H9 (cell line): ENCODE results near the gene EXOC3L4. TPM values are rescaled to one million over a fixed set of nuclear protein-coding genes. Genes with fewer than 3 reads are reported as not detected.

Source experiments
- DNase-seq: peaks from one replicate; pipeline ENCODE4 v3.0.0-alpha.2; 2017
- H2AFZ ChIP-seq: one replicate; pipeline ENCODE4 v1.6.1; 2013; ENCODE audit warnings: mild to moderate bottlenecking, low read length, control low read depth, moderate library complexity
- H2AK5ac ChIP-seq: 2 replicates; pipeline ENCODE4 v1.6.1; 2013; ENCODE audit warnings: low read length, control low read depth, mixed read lengths; ENCODE audit not compliant: insufficient read length
- H2BK120ac ChIP-seq: one replicate; pipeline ENCODE4 v1.6.1; 2013; ENCODE audit warnings: low read depth, mild to moderate bottlenecking, low read length, control low read depth, inconsistent platforms; ENCODE audit not compliant: poor library complexity, severe bottlenecking
- H2BK12ac ChIP-seq: 2 replicates; pipeline ENCODE4 v1.6.1; 2013; ENCODE audit warnings: low read length, control low read depth, mixed read lengths, low read depth; ENCODE audit not compliant: insufficient read length
- H2BK15ac ChIP-seq: 2 replicates; pipeline ENCODE4 v1.6.1; 2013; ENCODE audit warnings: low read depth, low read length, control low read depth
- H2BK20ac ChIP-seq: one replicate; pipeline ENCODE4 v1.6.1; 2013; ENCODE audit warnings: low read depth, mild to moderate bottlenecking, low read length, control low read depth, inconsistent platforms; ENCODE audit not compliant: poor library complexity, severe bottlenecking
- H2BK5ac ChIP-seq: 2 replicates; pipeline ENCODE4 v1.6.1; 2013; ENCODE audit warnings: low read length, control low read depth, mixed read lengths; ENCODE audit not compliant: insufficient read length
- H3K14ac ChIP-seq: 2 replicates; pipeline ENCODE4 v1.6.1; 2013; ENCODE audit warnings: low read length, control low read depth; ENCODE audit not compliant: insufficient read depth
- H3K18ac ChIP-seq: 2 replicates; pipeline ENCODE4 v1.6.1; 2013; ENCODE audit warnings: low read depth, mild to moderate bottlenecking, mixed read lengths, low read length, control low read depth; ENCODE audit not compliant: insufficient read length
- H3K23ac ChIP-seq: 2 replicates; pipeline ENCODE4 v1.6.1; 2013; ENCODE audit warnings: low read length, control low read depth, mixed read lengths, low read depth; ENCODE audit not compliant: insufficient read length
- H3K23me2 ChIP-seq: 2 replicates; pipeline ENCODE4 v1.6.1; 2013; ENCODE audit warnings: low read depth, mild to moderate bottlenecking, mixed read lengths, low read length, control low read depth; ENCODE audit not compliant: insufficient read length, poor library complexity, severe bottlenecking
- H3K27ac ChIP-seq: 2 replicates; pipeline ENCODE4 v1.5.1; 2013; ENCODE audit warnings: low read length, control low read depth, mixed read lengths, low read depth; ENCODE audit not compliant: insufficient read length
- H3K27me3 ChIP-seq: 2 replicates; pipeline ENCODE4 v1.6.1; 2013; ENCODE audit warnings: low read length, control low read depth, inconsistent platforms; ENCODE audit not compliant: insufficient read depth
- H3K4ac ChIP-seq: 2 replicates; pipeline ENCODE4 v1.6.1; 2013; ENCODE audit warnings: low read depth, mild to moderate bottlenecking, control low read depth, inconsistent platforms, low read length, moderate library complexity
- H3K4me1 ChIP-seq: 2 replicates; pipeline ENCODE4 v1.6.1; 2013; ENCODE audit warnings: low read length, control low read depth, inconsistent platforms; ENCODE audit not compliant: insufficient read depth
- H3K4me2 ChIP-seq: 2 replicates; pipeline ENCODE4 v1.6.1; 2013; ENCODE audit warnings: low read length, control low read depth, mixed read lengths; ENCODE audit not compliant: insufficient read length, insufficient read depth
- H3K56ac ChIP-seq: 2 replicates; pipeline ENCODE4 v1.6.1; 2013; ENCODE audit warnings: low read depth, mild to moderate bottlenecking, mixed read lengths, low read length, control low read depth; ENCODE audit not compliant: insufficient read length
- H3K79me1 ChIP-seq: 2 replicates; pipeline ENCODE4 v1.6.1; 2013; ENCODE audit warnings: low read depth, mild to moderate bottlenecking, moderate library complexity, low read length, control low read depth, inconsistent platforms; ENCODE audit not compliant: insufficient read depth, poor library complexity, severe bottlenecking
- H3K79me2 ChIP-seq: 2 replicates; pipeline ENCODE4 v1.6.1; 2013; ENCODE audit warnings: low read length, control low read depth, inconsistent platforms; ENCODE audit not compliant: insufficient read depth
- H3K9ac ChIP-seq: 2 replicates; pipeline ENCODE4 v1.6.1; 2013; ENCODE audit warnings: low read length, control low read depth, mixed read lengths; ENCODE audit not compliant: insufficient read length; ENCODE audit errors: extremely low read depth
- H3K9me3 ChIP-seq: one replicate; pipeline ENCODE4 v1.6.1; 2013; ENCODE audit warnings: low read depth, low read length, inconsistent platforms; ENCODE audit not compliant: control insufficient read depth
- H3T11ph ChIP-seq: one replicate; pipeline ENCODE4 v1.6.1; 2013; ENCODE audit warnings: mild to moderate bottlenecking, low read length, control low read depth, inconsistent platforms
- H4K20me1 ChIP-seq: one replicate; pipeline ENCODE4 v1.6.1; 2013; ENCODE audit not compliant: control insufficient read depth, insufficient read length, insufficient read depth
- H4K5ac ChIP-seq: 2 replicates; pipeline ENCODE4 v1.6.1; 2013; ENCODE audit warnings: low read depth, mild to moderate bottlenecking, mixed read lengths, low read length, control low read depth; ENCODE audit not compliant: insufficient read length
- H4K8ac ChIP-seq: replicated peaks from 2 replicates; pipeline ENCODE4 v1.6.1; 2013; ENCODE audit warnings: low read length, control low read depth, mixed read lengths, low read depth; ENCODE audit not compliant: insufficient read length
- H4K91ac ChIP-seq: 2 replicates; pipeline ENCODE4 v1.6.1; 2013; ENCODE audit warnings: low read depth, mild to moderate bottlenecking, moderate library complexity, mixed read lengths, low read length, control low read depth; ENCODE audit not compliant: insufficient read length
- H3K27ac Mint-ChIP-seq, 3 experiments: 2 replicates in 2 of 3; 3 replicates in 1 of 3; pipeline ENCODE4 v1.8.0; 2020 to 2021; ENCODE audit warnings: mixed read lengths in 3 of 3, mild to moderate bottlenecking in 1 of 3, moderate library complexity in 1 of 3
- H3K27me3 Mint-ChIP-seq: 2 replicates; pipeline ENCODE4 v1.8.0; 2021; ENCODE audit warnings: low read depth, mild to moderate bottlenecking, moderate library complexity, mixed read lengths
- H3K36me3 Mint-ChIP-seq, 3 experiments: 2 replicates in 2 of 3; 3 replicates in 1 of 3; pipeline ENCODE4 v1.8.0; 2020 to 2021; ENCODE audit warnings: low read depth in 3 of 3, mixed read lengths in 3 of 3; ENCODE audit not compliant: insufficient read depth in 1 of 3
- H3K4me1 Mint-ChIP-seq, 2 experiments: 2 replicates each; pipeline ENCODE4 v1.8.0; 2020; ENCODE audit warnings: mixed read lengths in 2 of 2
- H3K4me3 Mint-ChIP-seq, 2 experiments: 2 replicates in 1 of 2; 3 replicates in 1 of 2; pipeline ENCODE4 v1.8.0; 2020 to 2021; ENCODE audit warnings: mild to moderate bottlenecking in 2 of 2, mixed read lengths in 2 of 2, moderate library complexity in 1 of 2
- H3K9me3 Mint-ChIP-seq, 2 experiments: 2 replicates in 1 of 2; 3 replicates in 1 of 2; pipeline ENCODE4 v1.8.0; 2020; ENCODE audit warnings: mild to moderate bottlenecking in 2 of 2, mixed read lengths in 2 of 2, moderate library complexity in 1 of 2
- CTCF ChIP-seq: fragments of 200-600 bp; sonication (generic); conservative IDR thresholded peaks from 3 replicates; pipeline ENCODE4 v1.8.0; 2021; ENCODE audit warnings: antibody characterized with exemption, mild to moderate bottlenecking
- WGBS: extraction: QIAGEN DNeasy Blood & Tissue Kit; methylation state at CpG from one replicate; pipeline ENCODE4 v1.1.7; 2013; ENCODE audit warnings: missing lambda C conversion rate, low lambda C conversion rate, mixed read lengths; ENCODE audit not compliant: insufficient read length; ENCODE audit errors: extremely low coverage; 5-methylcytosine and 5-hydroxymethylcytosine counted together
- total RNA-seq: library from RNA; stranded (reverse); gene quantifications from 2 replicates; pipeline ENCODE4 v1.2.1, GENCODE V29; 2021

Gene EXOC3L4
- total RNA-seq, 1 experiment from 2014 or later = 0.42 TPM

- Mint-ChIP-seq H3K27me3 (peaks cover 23% of the 10 kb centered on the region), H3K4me3 (no peak overlapping the region), H3K4me1 (peaks cover 16 to 42% of the 10 kb centered on the region in 2 experiments), H3K36me3 (no peaks in the 10 kb centered on the region; a peak in 1 of 7 replicates), H3K9me3 (no peaks in the 10 kb centered on the region), H3K27ac (no peak overlapping the region; a peak in 1 of 7 replicates)
- DNase-seq = no peak
- no CpG with 5 or more reads among the region's 12 CpGs for WGBS
- Histone ChIP-seq H4K20me1 (no peaks in the 10 kb centered on the region), H2AK5ac (no peak overlapping the region), H2BK12ac (no peak overlapping the region), H3K23me2 (no peaks in the 10 kb centered on the region), H2BK15ac (no peak overlapping the region), H3K27me3 (no peaks in the 10 kb centered on the region), H2BK20ac (no peak overlapping the region), H3K14ac (no peak overlapping the region), H2BK120ac (no peak overlapping the region), H3K4me1 (no peaks in the 10 kb centered on the region; the same call in 1 of the 2 replicates), H4K5ac (no peak overlapping the region), H2BK5ac (no peak overlapping the region), H3K18ac (peak overlapping the region; percentile 39), H4K91ac (no peak overlapping the region), H2AFZ (no peak overlapping the region), H3K79me1 (no peaks in the 10 kb centered on the region), H3K27ac (no peak overlapping the region), H3K56ac (no peak overlapping the region), H3K23ac (no peak overlapping the region), H3K9ac (no peak overlapping the region), H3T11ph (no peak overlapping the region), H3K9me3 (no peaks in the 10 kb centered on the region), H3K4ac (no peak overlapping the region), H4K8ac (no peak overlapping the region), H3K4me2 (no peak overlapping the region), H3K79me2 (no peaks in the 10 kb centered on the region)
- no peak for TF ChIP-seq CTCF
These were observed 4.7 kb downstream of the EXOC3L4 start for GRCh38 chr14:103099081-103099732.
